Measurements from ENCODE around the gene ATP2C2. TPM values are rescaled to one million over a fixed set of nuclear protein-coding genes. Genes with fewer than 3 reads are reported as not detected.

ATP2C2 gene
- total RNA-seq, 1 experiment from 2014 or later: 20.3 TPM

DNA sequence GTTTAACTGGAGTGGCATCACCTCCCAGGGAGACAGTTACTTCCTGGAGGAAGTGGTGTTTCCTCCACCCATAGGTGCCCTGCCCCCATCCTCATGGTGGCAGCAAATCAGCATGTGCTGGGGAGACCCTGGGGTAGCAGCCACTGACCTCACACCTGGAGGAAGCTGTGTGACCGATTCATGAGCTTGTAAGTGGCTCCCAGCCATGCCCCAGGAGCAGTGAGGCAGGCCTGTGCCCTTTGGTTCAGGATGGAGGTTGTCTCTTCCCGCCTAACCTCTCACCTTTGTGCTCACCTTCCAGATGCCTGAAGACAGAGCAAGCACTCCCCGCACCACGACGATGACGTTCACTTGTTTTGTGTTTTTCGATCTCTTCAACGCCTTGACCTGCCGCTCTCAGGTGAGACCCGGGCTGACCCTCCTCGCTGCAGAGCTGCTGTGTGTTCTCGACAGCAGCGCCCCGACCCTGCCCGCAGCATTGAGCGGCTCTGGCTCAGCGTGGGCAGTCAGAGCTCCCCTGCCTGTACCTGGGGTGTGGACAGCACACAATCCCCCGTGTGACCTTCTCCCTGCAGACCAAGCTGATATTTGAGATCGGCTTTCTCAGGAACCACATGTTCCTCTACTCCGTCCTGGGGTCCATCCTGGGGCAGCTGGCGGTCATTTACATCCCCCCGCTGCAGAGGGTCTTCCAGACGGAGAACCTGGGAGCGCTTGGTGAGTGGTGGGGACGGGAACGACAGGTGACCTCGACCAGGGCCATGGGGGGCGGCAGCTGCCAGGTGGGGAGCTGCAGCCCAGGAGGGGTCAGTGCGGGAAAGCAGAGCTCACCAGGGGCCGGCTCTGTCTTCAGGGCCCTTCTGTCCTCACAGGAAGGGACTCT is 93.3 kb downstream of the ATP2C2 start:
- no peak for TF ChIP-seq YY1 (IDR thresholded peaks at IDR 0.05; ENCODE audit: extremely low read depth, insufficient replicate concordance, low read depth, low read length)
- TF ChIP-seq EGR1 (IDR thresholded peaks at IDR 0.05; ENCODE audit: low read depth): no peak
- no peak for TF ChIP-seq CBX3 (IDR thresholded peaks at IDR 0.05; ENCODE audit: low read depth)
- TF ChIP-seq POLR2AphosphoS5 (IDR thresholded peaks at IDR 0.05; ENCODE audit: low read depth, low read length): no peak
- no peak for TF ChIP-seq ELF1 (IDR thresholded peaks at IDR 0.05; ENCODE audit: borderline replicate concordance, low read depth)
- TF ChIP-seq, protein P1, sequence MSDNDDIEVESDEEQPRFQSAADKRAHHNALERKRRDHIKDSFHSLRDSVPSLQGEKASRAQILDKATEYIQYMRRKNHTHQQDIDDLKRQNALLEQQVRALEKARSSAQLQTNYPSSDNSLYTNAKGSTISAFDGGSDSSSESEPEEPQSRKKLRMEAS (IDR thresholded peaks at IDR 0.05): no peak
- TF ChIP-seq SP1 (IDR thresholded peaks at IDR 0.05; ENCODE audit: low read depth): no peak
- TF ChIP-seq, protein P2, sequence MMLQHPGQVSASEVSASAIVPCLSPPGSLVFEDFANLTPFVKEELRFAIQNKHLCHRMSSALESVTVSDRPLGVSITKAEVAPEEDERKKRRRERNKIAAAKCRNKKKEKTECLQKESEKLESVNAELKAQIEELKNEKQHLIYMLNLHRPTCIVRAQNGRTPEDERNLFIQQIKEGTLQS (IDR thresholded peaks at IDR 0.05): no peak
- TF ChIP-seq, protein P3, sequence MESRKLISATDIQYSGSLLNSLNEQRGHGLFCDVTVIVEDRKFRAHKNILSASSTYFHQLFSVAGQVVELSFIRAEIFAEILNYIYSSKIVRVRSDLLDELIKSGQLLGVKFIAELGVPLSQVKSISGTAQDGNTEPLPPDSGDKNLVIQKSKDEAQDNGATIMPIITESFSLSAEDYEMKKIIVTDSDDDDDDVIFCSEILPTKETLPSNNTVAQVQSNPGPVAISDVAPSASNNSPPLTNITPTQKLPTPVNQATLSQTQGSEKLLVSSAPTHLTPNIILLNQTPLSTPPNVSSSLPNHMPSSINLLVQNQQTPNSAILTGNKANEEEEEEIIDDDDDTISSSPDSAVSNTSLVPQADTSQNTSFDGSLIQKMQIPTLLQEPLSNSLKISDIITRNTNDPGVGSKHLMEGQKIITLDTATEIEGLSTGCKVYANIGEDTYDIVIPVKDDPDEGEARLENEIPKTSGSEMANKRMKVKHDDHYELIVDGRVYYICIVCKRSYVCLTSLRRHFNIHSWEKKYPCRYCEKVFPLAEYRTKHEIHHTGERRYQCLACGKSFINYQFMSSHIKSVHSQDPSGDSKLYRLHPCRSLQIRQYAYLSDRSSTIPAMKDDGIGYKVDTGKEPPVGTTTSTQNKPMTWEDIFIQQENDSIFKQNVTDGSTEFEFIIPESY (IDR thresholded peaks at IDR 0.05; ENCODE audit: extremely low read depth, insufficient replicate concordance, low read length): no peak
- TF ChIP-seq, protein P4, sequence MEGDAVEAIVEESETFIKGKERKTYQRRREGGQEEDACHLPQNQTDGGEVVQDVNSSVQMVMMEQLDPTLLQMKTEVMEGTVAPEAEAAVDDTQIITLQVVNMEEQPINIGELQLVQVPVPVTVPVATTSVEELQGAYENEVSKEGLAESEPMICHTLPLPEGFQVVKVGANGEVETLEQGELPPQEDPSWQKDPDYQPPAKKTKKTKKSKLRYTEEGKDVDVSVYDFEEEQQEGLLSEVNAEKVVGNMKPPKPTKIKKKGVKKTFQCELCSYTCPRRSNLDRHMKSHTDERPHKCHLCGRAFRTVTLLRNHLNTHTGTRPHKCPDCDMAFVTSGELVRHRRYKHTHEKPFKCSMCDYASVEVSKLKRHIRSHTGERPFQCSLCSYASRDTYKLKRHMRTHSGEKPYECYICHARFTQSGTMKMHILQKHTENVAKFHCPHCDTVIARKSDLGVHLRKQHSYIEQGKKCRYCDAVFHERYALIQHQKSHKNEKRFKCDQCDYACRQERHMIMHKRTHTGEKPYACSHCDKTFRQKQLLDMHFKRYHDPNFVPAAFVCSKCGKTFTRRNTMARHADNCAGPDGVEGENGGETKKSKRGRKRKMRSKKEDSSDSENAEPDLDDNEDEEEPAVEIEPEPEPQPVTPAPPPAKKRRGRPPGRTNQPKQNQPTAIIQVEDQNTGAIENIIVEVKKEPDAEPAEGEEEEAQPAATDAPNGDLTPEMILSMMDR (IDR thresholded peaks at IDR 0.05 in 2 of 3, conservative IDR thresholded peaks at IDR 0.05 in 1 of 3; ENCODE audit: borderline replicate concordance in 1 of 3, insufficient read depth in 1 of 3, low read depth in 2 of 3, low read length in 2 of 3): no peak
- no peak for TF ChIP-seq EZH2 (IDR thresholded peaks at IDR 0.05)
- no peak for TF ChIP-seq CEBPB (IDR thresholded peaks at IDR 0.05; ENCODE audit: low read depth)
- Histone ChIP-seq H3K9me3 (ENCODE audit: control insufficient read depth in 1 of 2, insufficient read depth in 1 of 2, low read depth in 1 of 2, low read length in 2 of 2) (0 out of 4 replicates have a peak, but pooled peaks cover 0 to under 1% of the 10 kb centered on the region in 2 experiments), H3K9ac (ENCODE audit: low read length) (no peak overlapping the region), H3K79me2 (ENCODE audit: insufficient read depth, low read length) (no peaks in the 10 kb centered on the region), H4K20me1 (ENCODE audit: insufficient read depth) (no peaks in the 10 kb centered on the region), H3K27ac (ENCODE audit: low read depth, low read length) (no peak overlapping the region), H3K9me2 (ENCODE audit: insufficient read depth) (no peaks in the 10 kb centered on the region), H3K4me3 (replicated peaks in 1 of 2; ENCODE audit: low read depth in 1 of 2, low read length in 2 of 2) (no peak overlapping the region), H3K27me3 (ENCODE audit: insufficient read depth, low read length) (no peaks in the 10 kb centered on the region), H3K4me2 (ENCODE audit: low read length) (no peak overlapping the region), H3K36me3 (ENCODE audit: control insufficient read depth in 1 of 2, insufficient read depth in 2 of 2, low read length in 2 of 2) (peaks cover 0 to 11% of the 10 kb centered on the region in 2 experiments; a peak in 2 of 4 replicates), H3K4me1 (ENCODE audit: control insufficient read depth in 1 of 2, insufficient read depth in 2 of 2, low read length in 2 of 2) (no peaks in the 10 kb centered on the region), H2AFZ (ENCODE audit: low read depth, low read length, poor library complexity, severe bottlenecking) (no peak overlapping the region)
- DNase-seq (ENCODE audit: low read depth, low spot score) (no peak), ATAC-seq (peak; percentile 16; the same call in 1 of the 2 replicates)
- intact Hi-C loops (cut with micrococcal nuclease): no loop called here
- ChIA-PET RAD21 (ENCODE audit: low non-redundant PET in 1 of 2, low total read pairs in 2 of 2, uncharacterized antibody in 2 of 2, unreplicated experiment in 2 of 2) (no interaction called here), CTCF (no interaction called here), POLR2A (no interaction called here)
- BruUV-seq (replicated peaks): no TSS peak

All from HCT116 (cell line).